BJ (cell line): ENCODE data around the gene ZNF3. TPM values are rescaled to one million over a fixed set of nuclear protein-coding genes. Genes with fewer than 3 reads are reported as not detected.

ENCODE experiments used
- CTCF ChIA-PET: fragments of 350-600 bp; formaldehyde crosslinking; extraction: SDS; loops from one replicate; lab custom pipeline; 2021; ENCODE audit warnings: antibody characterized with exemption, inconsistent platforms; lab: Yijun Ruan, JAX
- POLR2A ChIA-PET: fragments of 300-600 bp; sonication (Branson Sonifier 250); formaldehyde crosslinking; extraction: SDS; loops from one replicate; lab custom pipeline; 2021; ENCODE audit warnings: antibody characterized with exemption; lab: Charles Lee
- DNase-seq: peaks from one replicate; pipeline ENCODE4 v3.0.0-alpha.2; 2011; ENCODE audit warnings: low read depth
- H3K27me3 ChIP-seq: 2 replicates; pipeline ENCODE4 v1.6.0; 2011; ENCODE audit warnings: low read length; ENCODE audit not compliant: control insufficient read depth, insufficient read depth
- H3K36me3 ChIP-seq: 2 replicates; pipeline ENCODE4 v1.5.1; 2011; ENCODE audit warnings: low read length; ENCODE audit not compliant: control insufficient read depth, insufficient read depth
- H3K4me3 ChIP-seq: 2 replicates; pipeline ENCODE4 v1.5.1; 2011; ENCODE audit warnings: low read depth, mild to moderate bottlenecking, control low read depth, low read length
- polyA plus RNA-seq: library from polyadenylated mRNA; depleted of rRNA; stranded (reverse); fragments of >200 nt; gene quantifications from 2 replicates; pipeline ENCODE4 v1.2.3, GENCODE V29; 2011
- TF ChIP-seq, protein P1 (sequence below): IDR thresholded peaks from 2 replicates; pipeline ENCODE4 v1.5.1; 2011; ENCODE audit warnings: low read depth, mild to moderate bottlenecking, control low read depth, inconsistent platforms, low read length, moderate library complexity; ENCODE audit not compliant: insufficient read depth

The ZNF3 gene
- polyA plus RNA-seq, 1 experiment = 17.4 TPM

DNA sequence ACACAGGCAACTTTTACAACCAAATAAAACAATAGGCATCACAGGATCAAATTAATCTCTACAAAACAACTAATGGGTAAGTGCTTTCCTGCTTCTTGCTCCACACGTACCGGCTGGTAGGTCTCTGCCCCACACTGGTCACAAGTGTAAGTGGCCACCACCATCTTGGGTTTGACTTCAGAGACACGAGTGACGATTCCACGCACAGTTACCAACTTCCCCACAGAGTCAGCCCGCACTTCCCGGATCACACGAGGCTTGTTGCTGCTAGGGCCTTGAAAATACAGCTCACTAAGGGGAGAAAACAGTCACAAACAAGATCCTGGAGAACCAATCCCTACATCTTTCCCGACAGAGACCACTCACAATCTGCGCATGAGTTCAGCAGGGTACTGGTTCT, 17.4 kb upstream of the ZNF3 start:
- ChIA-PET POLR2A (no interaction called here), CTCF (no interaction called here)
- Histone ChIP-seq H3K27me3 (no peaks in the 10 kb centered on the region), H3K36me3 (peaks cover 33% of the 10 kb centered on the region), H3K4me3 (no peak overlapping the region)
- no peak for DNase-seq
- TF ChIP-seq, protein P1, sequence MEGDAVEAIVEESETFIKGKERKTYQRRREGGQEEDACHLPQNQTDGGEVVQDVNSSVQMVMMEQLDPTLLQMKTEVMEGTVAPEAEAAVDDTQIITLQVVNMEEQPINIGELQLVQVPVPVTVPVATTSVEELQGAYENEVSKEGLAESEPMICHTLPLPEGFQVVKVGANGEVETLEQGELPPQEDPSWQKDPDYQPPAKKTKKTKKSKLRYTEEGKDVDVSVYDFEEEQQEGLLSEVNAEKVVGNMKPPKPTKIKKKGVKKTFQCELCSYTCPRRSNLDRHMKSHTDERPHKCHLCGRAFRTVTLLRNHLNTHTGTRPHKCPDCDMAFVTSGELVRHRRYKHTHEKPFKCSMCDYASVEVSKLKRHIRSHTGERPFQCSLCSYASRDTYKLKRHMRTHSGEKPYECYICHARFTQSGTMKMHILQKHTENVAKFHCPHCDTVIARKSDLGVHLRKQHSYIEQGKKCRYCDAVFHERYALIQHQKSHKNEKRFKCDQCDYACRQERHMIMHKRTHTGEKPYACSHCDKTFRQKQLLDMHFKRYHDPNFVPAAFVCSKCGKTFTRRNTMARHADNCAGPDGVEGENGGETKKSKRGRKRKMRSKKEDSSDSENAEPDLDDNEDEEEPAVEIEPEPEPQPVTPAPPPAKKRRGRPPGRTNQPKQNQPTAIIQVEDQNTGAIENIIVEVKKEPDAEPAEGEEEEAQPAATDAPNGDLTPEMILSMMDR = no peak

GRCh38 chr7:100095704-100096103, 14.2 kb upstream of the ZNF3 start:
- DNase-seq = no peak
- peaks cover 60% of the 10 kb centered on the region for H3K36me3 ChIP-seq
- CTCF ChIA-PET = no interaction called here
- POLR2A ChIA-PET = no interaction called here
- TF ChIP-seq, protein P1 = no peak
- no peaks in the 10 kb centered on the region for H3K27me3 ChIP-seq
- no peak overlapping the region for H3K4me3 ChIP-seq

DNA sequence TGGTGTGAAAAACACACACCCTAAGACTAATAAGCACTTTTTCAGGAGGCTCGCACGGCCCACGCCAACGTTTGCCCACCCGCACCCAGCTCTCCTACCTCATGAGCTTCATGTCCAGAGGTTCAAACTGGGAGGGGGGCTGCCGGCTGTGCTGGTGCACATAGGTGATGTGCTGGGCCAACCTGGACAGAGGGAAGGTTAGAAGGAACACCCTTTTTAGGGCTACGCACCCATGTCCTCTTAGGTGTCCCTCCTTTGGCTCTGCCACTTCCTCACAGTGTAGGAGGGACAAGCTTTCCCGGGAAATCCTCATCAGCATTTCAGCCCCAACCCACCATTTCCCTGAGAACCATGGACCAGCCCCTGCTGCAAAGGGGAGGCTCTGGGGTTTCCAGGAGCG, 13.8 kb upstream of the ZNF3 start:
- peaks cover 64% of the 10 kb centered on the region for H3K36me3 ChIP-seq
- ChIA-PET POLR2A (no interaction called here), CTCF (no interaction called here)
- TF ChIP-seq, protein P1 = no peak
- H3K27me3 ChIP-seq = no peaks in the 10 kb centered on the region
- no peak for DNase-seq
- H3K4me3 ChIP-seq = no peak overlapping the region

DNA sequence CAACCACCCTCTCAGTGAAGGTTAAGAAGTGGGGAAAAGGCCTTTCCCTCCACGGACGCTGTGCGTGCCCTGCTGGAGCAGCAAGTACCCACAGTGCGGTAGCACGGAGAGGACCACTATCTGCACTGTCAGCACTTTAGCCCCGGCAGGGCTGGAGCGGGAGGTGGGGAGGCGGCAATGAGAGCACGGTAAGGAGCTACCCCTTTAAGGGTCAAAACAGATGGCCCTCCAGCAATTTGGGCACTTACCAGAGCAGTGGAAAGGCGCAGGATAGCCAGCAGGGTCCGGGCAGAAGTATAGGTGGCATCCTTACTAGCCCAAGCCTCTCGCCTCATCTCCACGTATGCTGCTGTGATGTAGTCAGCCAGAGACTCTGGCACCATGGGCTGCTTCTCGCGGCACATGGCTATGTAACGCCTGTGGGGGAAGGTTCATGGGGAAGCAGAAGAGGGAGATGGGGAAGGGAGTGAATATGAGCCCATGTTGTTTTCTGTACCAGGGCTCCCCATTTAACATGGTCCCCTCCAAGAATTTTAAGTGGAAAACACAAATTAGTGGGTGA, 12.5 kb upstream of the ZNF3 start:
- POLR2A ChIA-PET = no interaction called here
- H3K4me3 ChIP-seq = no peak overlapping the region
- TF ChIP-seq, protein P1 = no peak
- no peaks in the 10 kb centered on the region for H3K27me3 ChIP-seq
- CTCF ChIA-PET = interaction anchor here (0.5 kb wide), 1 partner anchor 9 kb away, joined by 5 read pairs; no protein-coding TSS in a partner anchor
- H3K36me3 ChIP-seq = peaks cover 59% of the 10 kb centered on the region
- DNase-seq = no peak

- Histone ChIP-seq H3K27me3 (no peaks in the 10 kb centered on the region), H3K4me3 (no peak overlapping the region), H3K36me3 (peaks cover 56% of the 10 kb centered on the region)
- TF ChIP-seq, protein P1 = no peak
- ChIA-PET CTCF (interaction anchor here (0.5 to 0.6 kb wide), 2 partner anchors 9 to 99 kb away, joined by 3 to 5 read pairs; no protein-coding TSS in a partner anchor), POLR2A (no interaction called here)
- DNase-seq = no peak
Measured at GRCh38 chr7:100093498-100093897, 12.0 kb upstream of the ZNF3 start.
